Type B pancreatic cell (in vitro differentiated cells): Measurements from ENCODE around the gene CYP3A5. TPM values are rescaled to one million over a fixed set of nuclear protein-coding genes. Genes with fewer than 3 reads are reported as not detected.

Experiments used
- DNase-seq: peaks from one replicate; pipeline ENCODE4 v3.0.0; 2021; ENCODE audit warnings: mixed read lengths; ENCODE audit not compliant: unreplicated experiment; ENCODE audit errors: extremely low spot score
- H3K27ac Mint-ChIP-seq: 2 replicates; pipeline ENCODE4 v1.8.0; 2021; ENCODE audit warnings: mild to moderate bottlenecking, mixed read lengths
- H3K27me3 Mint-ChIP-seq: 2 replicates; pipeline ENCODE4 v1.8.0; 2021; ENCODE audit warnings: mixed read lengths
- H3K36me3 Mint-ChIP-seq: 2 replicates; pipeline ENCODE4 v1.8.0; 2021; ENCODE audit warnings: mixed read lengths
- H3K4me1 Mint-ChIP-seq: one replicate; pipeline ENCODE4 v1.8.0; 2021; ENCODE audit warnings: mixed read lengths; ENCODE audit not compliant: unreplicated experiment
- H3K4me3 Mint-ChIP-seq: 2 replicates; pipeline ENCODE4 v1.8.0; 2021; ENCODE audit warnings: mild to moderate bottlenecking, mixed read lengths
- H3K9me3 Mint-ChIP-seq: 2 replicates; pipeline ENCODE4 v1.8.0; 2021; ENCODE audit warnings: mixed read lengths
- total RNA-seq: library from RNA; stranded (reverse); gene quantifications from 2 replicates; pipeline ENCODE4 v1.2.1, GENCODE V29; 2021; ENCODE audit warnings: low replicate concordance
- TF ChIP-seq, protein P1 (sequence below): fragments of 200-600 bp; sonication (generic); conservative IDR thresholded peaks from 2 replicates; pipeline ENCODE4 v1.5.0; 2021; ENCODE audit warnings: antibody characterized with exemption, mild to moderate bottlenecking

Gene CYP3A5
- total RNA-seq, 1 donor from 2014 or later = 33.1 TPM

DNA sequence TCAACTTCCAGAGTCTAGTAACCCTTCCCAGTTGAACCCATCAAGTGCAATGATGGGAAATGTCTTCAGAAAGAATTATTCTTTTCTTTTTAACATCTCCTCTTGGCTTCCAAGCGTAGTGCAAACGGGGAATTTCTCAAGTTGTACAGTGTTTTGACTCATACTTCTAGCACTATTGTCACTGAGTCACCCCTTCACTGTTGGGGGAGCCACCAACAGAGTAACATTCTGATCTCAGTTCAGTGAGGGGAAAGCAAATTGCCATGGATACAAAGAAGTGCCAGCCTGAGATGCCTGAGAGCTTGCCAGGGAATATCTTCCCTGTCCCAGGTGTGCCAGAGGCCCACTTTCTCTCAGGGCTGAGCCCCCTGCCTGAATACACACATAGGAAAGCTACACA lies 31.0 kb downstream of the CYP3A5 start:
- no peaks in the 10 kb centered on the region for H3K9me3 Mint-ChIP-seq
- H3K27me3 Mint-ChIP-seq = no peaks in the 10 kb centered on the region
- H3K4me3 Mint-ChIP-seq = no peak overlapping the region
- TF ChIP-seq, protein P1, sequence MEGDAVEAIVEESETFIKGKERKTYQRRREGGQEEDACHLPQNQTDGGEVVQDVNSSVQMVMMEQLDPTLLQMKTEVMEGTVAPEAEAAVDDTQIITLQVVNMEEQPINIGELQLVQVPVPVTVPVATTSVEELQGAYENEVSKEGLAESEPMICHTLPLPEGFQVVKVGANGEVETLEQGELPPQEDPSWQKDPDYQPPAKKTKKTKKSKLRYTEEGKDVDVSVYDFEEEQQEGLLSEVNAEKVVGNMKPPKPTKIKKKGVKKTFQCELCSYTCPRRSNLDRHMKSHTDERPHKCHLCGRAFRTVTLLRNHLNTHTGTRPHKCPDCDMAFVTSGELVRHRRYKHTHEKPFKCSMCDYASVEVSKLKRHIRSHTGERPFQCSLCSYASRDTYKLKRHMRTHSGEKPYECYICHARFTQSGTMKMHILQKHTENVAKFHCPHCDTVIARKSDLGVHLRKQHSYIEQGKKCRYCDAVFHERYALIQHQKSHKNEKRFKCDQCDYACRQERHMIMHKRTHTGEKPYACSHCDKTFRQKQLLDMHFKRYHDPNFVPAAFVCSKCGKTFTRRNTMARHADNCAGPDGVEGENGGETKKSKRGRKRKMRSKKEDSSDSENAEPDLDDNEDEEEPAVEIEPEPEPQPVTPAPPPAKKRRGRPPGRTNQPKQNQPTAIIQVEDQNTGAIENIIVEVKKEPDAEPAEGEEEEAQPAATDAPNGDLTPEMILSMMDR = no peak
- no peak for DNase-seq
- no peaks in the 10 kb centered on the region for H3K4me1 Mint-ChIP-seq
- H3K36me3 Mint-ChIP-seq = peaks cover 20% of the 10 kb centered on the region
- H3K27ac Mint-ChIP-seq = no peak overlapping the region

DNA sequence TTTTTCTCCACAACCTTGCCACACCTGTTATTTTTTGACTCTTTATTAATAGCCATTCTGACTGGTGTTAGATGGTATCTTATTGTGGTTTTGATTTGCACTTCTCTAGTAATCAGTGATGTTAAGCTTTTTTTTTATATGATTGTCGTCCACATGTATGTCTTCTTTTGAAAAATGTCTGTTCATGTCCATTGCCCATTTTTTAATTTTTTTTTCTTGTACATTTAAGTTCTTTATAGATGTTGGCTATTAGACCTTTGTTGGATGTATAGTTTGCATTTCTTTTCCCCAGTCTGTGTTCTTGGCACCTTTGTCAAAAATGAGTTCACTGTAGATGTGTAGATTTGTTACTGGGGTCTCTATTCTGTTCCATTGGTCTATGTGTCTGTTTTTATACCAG lies 34.2 kb downstream of the CYP3A5 start:
- TF ChIP-seq, protein P1 = no peak

DNA sequence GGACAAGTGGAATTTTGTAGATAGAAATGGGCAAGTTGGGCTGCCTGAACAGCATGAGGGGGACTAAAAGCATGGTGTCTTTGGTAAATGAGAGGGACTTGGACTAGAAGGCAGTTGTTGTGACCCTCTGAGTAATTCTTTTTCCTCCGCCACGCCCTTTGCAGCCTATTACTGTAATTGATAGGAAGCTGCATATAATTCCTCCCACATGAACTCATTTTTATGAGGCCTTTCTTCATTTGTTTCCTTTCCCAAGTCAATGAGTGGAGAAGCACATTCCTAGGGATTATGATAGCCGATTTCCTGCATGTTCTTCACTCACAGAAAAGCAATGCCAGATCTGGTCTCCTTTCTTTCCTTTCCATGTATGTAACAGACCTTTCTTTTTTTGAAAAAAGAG lies 35.4 kb downstream of the CYP3A5 start:
- TF ChIP-seq, protein P1 = no peak
- Mint-ChIP-seq H3K4me1 (no peaks in the 10 kb centered on the region), H3K36me3 (peaks cover 20% of the 10 kb centered on the region), H3K9me3 (no peaks in the 10 kb centered on the region), H3K4me3 (no peak overlapping the region), H3K27me3 (no peaks in the 10 kb centered on the region), H3K27ac (no peak overlapping the region)
- DNase-seq = no peak

More for the DNA sequence above, 34.2 kb downstream of the CYP3A5 start:
- Mint-ChIP-seq H3K27me3 (no peaks in the 10 kb centered on the region), H3K4me3 (no peak overlapping the region), H3K27ac (no peak overlapping the region), H3K36me3 (peaks cover 20% of the 10 kb centered on the region), H3K4me1 (no peaks in the 10 kb centered on the region), H3K9me3 (no peaks in the 10 kb centered on the region)
- DNase-seq = no peak

DNA sequence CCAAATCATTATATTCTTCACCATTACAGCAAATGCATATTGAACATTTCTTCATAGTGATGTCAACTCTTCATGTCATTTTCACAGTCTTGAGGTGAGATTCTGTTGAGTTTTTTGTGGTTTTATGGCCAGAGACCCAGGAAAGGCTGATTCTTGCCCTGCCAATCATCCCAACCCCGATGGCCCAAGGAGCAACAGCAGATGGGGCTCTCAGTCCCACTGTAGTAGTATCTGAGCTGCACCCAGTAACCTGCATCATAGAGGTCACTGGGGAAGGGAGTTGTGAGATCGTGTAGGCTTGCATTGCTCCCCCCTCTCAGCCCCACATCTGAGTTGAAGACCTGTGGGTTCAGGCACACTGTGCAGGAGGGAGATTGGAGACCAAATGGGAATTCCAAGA lies 36.3 kb downstream of the CYP3A5 start:
- no peak for DNase-seq
- H3K9me3 Mint-ChIP-seq = no peaks in the 10 kb centered on the region
- H3K27me3 Mint-ChIP-seq = no peaks in the 10 kb centered on the region
- TF ChIP-seq, protein P1 = no peak
- peaks cover 20% of the 10 kb centered on the region for H3K36me3 Mint-ChIP-seq
- no peak overlapping the region for H3K27ac Mint-ChIP-seq
- H3K4me3 Mint-ChIP-seq = no peak overlapping the region
- H3K4me1 Mint-ChIP-seq = no peaks in the 10 kb centered on the region

DNA sequence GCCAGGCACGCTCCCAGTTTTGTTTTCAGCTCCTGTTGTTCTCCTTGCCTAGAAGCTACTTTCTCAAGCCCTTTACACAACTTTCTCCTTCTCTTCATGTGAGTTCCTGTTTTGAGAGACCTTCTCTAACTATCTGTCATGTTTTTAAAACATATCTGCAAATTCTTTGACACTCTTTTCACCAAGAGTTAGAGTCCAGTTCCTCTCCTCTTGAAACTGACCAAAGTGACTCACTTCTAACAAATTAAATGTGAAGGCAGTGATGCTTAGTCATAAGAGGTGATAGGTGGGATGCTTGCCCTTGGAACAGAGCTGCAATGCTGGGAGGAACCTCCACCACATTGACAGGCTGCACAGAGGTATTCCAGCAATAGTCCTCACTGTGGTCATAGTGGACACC lies 37.8 kb downstream of the CYP3A5 start:
- Mint-ChIP-seq H3K4me1 (no peaks in the 10 kb centered on the region), H3K9me3 (no peaks in the 10 kb centered on the region), H3K4me3 (no peak overlapping the region), H3K27me3 (no peaks in the 10 kb centered on the region), H3K27ac (no peak overlapping the region), H3K36me3 (peaks cover 19% of the 10 kb centered on the region)
- DNase-seq = no peak
- TF ChIP-seq, protein P1 = no peak

DNA sequence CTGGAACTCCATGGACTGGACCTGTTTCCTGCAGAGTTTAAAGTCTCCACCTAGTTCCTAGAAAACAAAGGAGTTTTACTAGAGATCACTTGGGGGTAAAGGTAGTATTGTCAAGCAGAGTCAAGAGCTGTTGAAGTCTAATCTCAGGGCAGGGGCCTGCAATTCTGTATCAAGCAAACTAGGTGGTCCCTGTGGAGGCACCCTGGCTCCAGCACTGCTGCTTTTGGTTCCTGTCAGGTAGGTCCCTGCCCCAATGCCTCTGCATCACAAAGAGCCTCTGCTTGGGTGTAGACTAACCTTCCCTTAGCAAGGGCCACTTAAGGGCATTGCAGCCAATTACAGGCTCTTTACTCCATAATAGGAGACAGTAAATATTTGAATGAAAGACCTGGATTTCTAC lies 40.5 kb downstream of the CYP3A5 start:
- H3K9me3 Mint-ChIP-seq = no peaks in the 10 kb centered on the region
- peaks cover 3% of the 10 kb centered on the region for H3K36me3 Mint-ChIP-seq
- H3K4me3 Mint-ChIP-seq = no peak overlapping the region
- no peak overlapping the region for H3K27ac Mint-ChIP-seq
- no peaks in the 10 kb centered on the region for H3K4me1 Mint-ChIP-seq
- no peak for DNase-seq
- TF ChIP-seq, protein P1 = no peak
- H3K27me3 Mint-ChIP-seq = no peaks in the 10 kb centered on the region
